Neural progenitor cell (in vitro differentiated cells): ENCODE measurements around the gene TMEM165. TPM values are rescaled to one million over a fixed set of nuclear protein-coding genes. Genes with fewer than 3 reads are reported as not detected.

ENCODE experiments used
- DNase-seq: peaks from one replicate; pipeline ENCODE4 v3.0.0-alpha.2; 2016; ENCODE audit warnings: low spot score
- H2AFZ ChIP-seq: fragments of 200-600 bp; sonication (generic); replicated peaks from 2 replicates; pipeline ENCODE4 v1.6.1; 2016; ENCODE audit warnings: antibody characterized with exemption
- H3F3A ChIP-seq: fragments of 200-600 bp; sonication (generic); 2 replicates; pipeline ENCODE4 v1.6.1; 2016; ENCODE audit warnings: antibody characterized with exemption, low read depth
- H3K27ac ChIP-seq: fragments of 200-600 bp; sonication (generic); 2 replicates; pipeline ENCODE4 v1.5.1; 2016; ENCODE audit warnings: mild to moderate bottlenecking
- H3K27me3 ChIP-seq: fragments of 200-600 bp; sonication (generic); 2 replicates; pipeline ENCODE4 v1.6.1; 2016; ENCODE audit warnings: mild to moderate bottlenecking, moderate library complexity
- H3K36me3 ChIP-seq: fragments of 200-600 bp; sonication (generic); 2 replicates; pipeline ENCODE4 v1.5.1; 2016
- H3K4me1 ChIP-seq: fragments of 200-600 bp; sonication (generic); 2 replicates; pipeline ENCODE4 v1.6.1; 2016; ENCODE audit warnings: mixed run types
- H3K4me2 ChIP-seq: fragments of 200-600 bp; sonication (generic); 2 replicates; pipeline ENCODE4 v1.6.1; 2016
- H3K4me3 ChIP-seq: fragments of 200-600 bp; sonication (generic); 2 replicates; pipeline ENCODE4 v1.5.1; 2016
- H3K79me2 ChIP-seq: fragments of 200-600 bp; sonication (generic); 2 replicates; pipeline ENCODE4 v1.6.1; 2016; ENCODE audit warnings: low read depth
- H3K9ac ChIP-seq: fragments of 200-600 bp; sonication (generic); 2 replicates; pipeline ENCODE4 v1.6.1; 2016
- H3K9me3 ChIP-seq: fragments of 200-600 bp; sonication (generic); 2 replicates; pipeline ENCODE4 v1.5.1; 2016; ENCODE audit warnings: low read depth
- H4K20me1 ChIP-seq: fragments of 200-600 bp; sonication (generic); 2 replicates; pipeline ENCODE4 v1.6.1; 2016; ENCODE audit warnings: low read depth
- H3K27ac Mint-ChIP-seq: 3 replicates; pipeline ENCODE4 v1.8.0; 2021; ENCODE audit warnings: mixed read lengths
- H3K27me3 Mint-ChIP-seq: 2 replicates; pipeline ENCODE4 v1.8.0; 2022; ENCODE audit warnings: low read depth, mild to moderate bottlenecking, inconsistent platforms, moderate library complexity, mixed read lengths; ENCODE audit not compliant: insufficient read depth
- H3K36me3 Mint-ChIP-seq: 3 replicates; pipeline ENCODE4 v1.8.0; 2021; ENCODE audit warnings: mixed read lengths
- H3K4me1 Mint-ChIP-seq: 3 replicates; pipeline ENCODE4 v1.8.0; 2021; ENCODE audit warnings: mixed read lengths
- H3K4me3 Mint-ChIP-seq: 3 replicates; pipeline ENCODE4 v1.8.0; 2021; ENCODE audit warnings: mild to moderate bottlenecking, moderate library complexity, mixed read lengths
- H3K9me3 Mint-ChIP-seq: 3 replicates; pipeline ENCODE4 v1.8.0; 2020; ENCODE audit warnings: mixed read lengths
- EZH2 ChIP-seq: fragments of 200-600 bp; sonication (generic); IDR thresholded peaks from 2 replicates; pipeline ENCODE4 v1.6.1; 2017; ENCODE audit warnings: antibody characterized with exemption, mild to moderate bottlenecking, moderate library complexity
- EZH2phosphoT487 ChIP-seq: fragments of 200-600 bp; sonication (generic); IDR thresholded peaks from 2 replicates; pipeline ENCODE4 v1.6.1; 2017; ENCODE audit warnings: antibody characterized with exemption
- small RNA-seq: library from RNA; depleted of rRNA; stranded (forward); fragments of <200 nt; gene quantifications from one replicate; pipeline ENCODE3, GENCODE V24; 2015
- total RNA-seq: library from RNA; depleted of rRNA; stranded (reverse); fragments of >200 nt; gene quantifications from 2 replicates; pipeline ENCODE4 v1.2.3, GENCODE V29; 2015; ENCODE audit warnings: low replicate concordance
- TF ChIP-seq, protein P1 (sequence below): fragments of 200-600 bp; sonication (generic); IDR thresholded peaks from 2 replicates; pipeline ENCODE4 v1.5.1; 2017; ENCODE audit warnings: antibody characterized with exemption, mild to moderate bottlenecking

Gene TMEM165
- total RNA-seq, 1 donor from 2014 or later: 110 TPM

DNA sequence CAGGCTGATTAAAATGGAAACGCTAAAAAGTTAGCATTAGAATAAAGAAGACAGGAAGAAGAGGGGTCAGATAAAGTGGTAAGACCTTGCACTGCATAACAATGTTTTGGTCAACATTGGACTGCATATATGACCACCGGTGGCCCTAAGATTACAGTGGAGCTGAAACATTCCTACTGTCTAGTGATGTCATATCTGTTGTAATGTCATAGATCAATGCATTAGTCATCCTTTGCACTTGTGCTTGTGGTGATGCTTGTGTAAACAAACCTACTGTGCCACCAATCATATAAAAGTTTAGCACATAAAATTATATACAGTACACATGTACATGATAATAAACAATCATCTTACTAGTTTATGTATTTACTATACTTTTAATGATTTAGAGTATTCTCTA is 73.0 kb downstream of the TMEM165 start:
- no peak for DNase-seq
- Histone ChIP-seq H3K27me3 (no peaks in the 10 kb centered on the region), H3K9ac (no peak overlapping the region), H3K9me3 (no peaks in the 10 kb centered on the region), H3K4me1 (no peaks in the 10 kb centered on the region), H3K79me2 (no peaks in the 10 kb centered on the region), H2AFZ (no peak overlapping the region), H3K4me2 (no peak overlapping the region), H3K36me3 (peaks cover 24% of the 10 kb centered on the region), H3F3A (no peaks in the 10 kb centered on the region), H3K4me3 (no peak overlapping the region), H3K27ac (no peak overlapping the region), H4K20me1 (no peaks in the 10 kb centered on the region)
- Mint-ChIP-seq H3K27ac (no peak overlapping the region), H3K4me1 (no peaks in the 10 kb centered on the region), H3K4me3 (no peak overlapping the region), H3K36me3 (peaks cover 11% of the 10 kb centered on the region), H3K27me3 (no peaks in the 10 kb centered on the region), H3K9me3 (peaks cover under 1% of the 10 kb centered on the region)
- TF ChIP-seq EZH2phosphoT487: no peak
- TF ChIP-seq, protein P1, sequence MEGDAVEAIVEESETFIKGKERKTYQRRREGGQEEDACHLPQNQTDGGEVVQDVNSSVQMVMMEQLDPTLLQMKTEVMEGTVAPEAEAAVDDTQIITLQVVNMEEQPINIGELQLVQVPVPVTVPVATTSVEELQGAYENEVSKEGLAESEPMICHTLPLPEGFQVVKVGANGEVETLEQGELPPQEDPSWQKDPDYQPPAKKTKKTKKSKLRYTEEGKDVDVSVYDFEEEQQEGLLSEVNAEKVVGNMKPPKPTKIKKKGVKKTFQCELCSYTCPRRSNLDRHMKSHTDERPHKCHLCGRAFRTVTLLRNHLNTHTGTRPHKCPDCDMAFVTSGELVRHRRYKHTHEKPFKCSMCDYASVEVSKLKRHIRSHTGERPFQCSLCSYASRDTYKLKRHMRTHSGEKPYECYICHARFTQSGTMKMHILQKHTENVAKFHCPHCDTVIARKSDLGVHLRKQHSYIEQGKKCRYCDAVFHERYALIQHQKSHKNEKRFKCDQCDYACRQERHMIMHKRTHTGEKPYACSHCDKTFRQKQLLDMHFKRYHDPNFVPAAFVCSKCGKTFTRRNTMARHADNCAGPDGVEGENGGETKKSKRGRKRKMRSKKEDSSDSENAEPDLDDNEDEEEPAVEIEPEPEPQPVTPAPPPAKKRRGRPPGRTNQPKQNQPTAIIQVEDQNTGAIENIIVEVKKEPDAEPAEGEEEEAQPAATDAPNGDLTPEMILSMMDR: no peak
- no peak for TF ChIP-seq EZH2

DNA sequence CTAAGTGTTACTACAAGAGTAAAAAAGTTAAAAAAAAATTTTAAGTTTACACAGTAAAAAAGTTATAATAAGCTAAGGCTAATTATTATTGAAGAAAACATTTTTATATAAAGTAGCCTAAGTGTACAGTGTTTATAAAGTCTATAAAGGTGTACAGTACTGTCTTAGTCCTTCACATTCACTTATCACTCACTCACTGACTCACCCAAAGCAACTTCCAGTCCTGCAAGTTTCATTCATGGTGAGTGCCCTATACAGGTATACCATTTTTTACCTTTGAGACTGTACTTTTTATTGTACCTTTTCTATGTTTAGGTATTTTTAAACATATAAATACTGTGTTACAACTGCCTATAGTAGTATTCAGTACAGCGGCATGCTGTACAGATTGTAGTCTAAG is 74.2 kb downstream of the TMEM165 start:
- Mint-ChIP-seq H3K36me3 (peaks cover 22% of the 10 kb centered on the region), H3K27ac (no peak overlapping the region)
- peaks cover 31% of the 10 kb centered on the region for H3K36me3 ChIP-seq

More for the DNA sequence above, 74.2 kb downstream of the TMEM165 start:
- no peaks in the 10 kb centered on the region for H3K4me1 ChIP-seq
- Mint-ChIP-seq H3K27me3 (no peaks in the 10 kb centered on the region), H3K4me3 (no peak overlapping the region), H3K9me3 (peaks cover 10% of the 10 kb centered on the region), H3K4me1 (no peaks in the 10 kb centered on the region)
- no peaks in the 10 kb centered on the region for H3K9me3 ChIP-seq
- H3K79me2 ChIP-seq: no peaks in the 10 kb centered on the region
- H3K4me2 ChIP-seq: no peak overlapping the region
- no peak overlapping the region for H3K4me3 ChIP-seq
- H3F3A ChIP-seq: no peaks in the 10 kb centered on the region
- no peaks in the 10 kb centered on the region for H3K27me3 ChIP-seq
- H3K9ac ChIP-seq: no peak overlapping the region
- no peaks in the 10 kb centered on the region for H4K20me1 ChIP-seq
- no peak for DNase-seq
- TF ChIP-seq EZH2phosphoT487: no peak
- no peak for TF ChIP-seq EZH2
- TF ChIP-seq, protein P1: no peak
- H3K27ac ChIP-seq: no peak overlapping the region
- H2AFZ ChIP-seq: no peak overlapping the region

Small RNA genes lying within 50 kb of the gene (small RNA-seq; reads per million reads assigned to genes)
- gene RF00019: not detected

Other genes starting within 250 kb of the TMEM165 start
- 13.2 and 22.7 TPM in 2 replicates for gene SRD5A3, start 49.7 kb upstream of the TMEM165 start, total RNA-seq
- 30.2 and 35.9 TPM in 2 replicates for gene CLOCK, start 151.0 kb downstream of the TMEM165 start, total RNA-seq
- not detected in 2 replicates for gene PDCL2, start 196.3 kb downstream of the TMEM165 start, total RNA-seq
- 1.8 and 3.8 TPM in 2 replicates for gene NMU, start 240.3 kb downstream of the TMEM165 start, total RNA-seq